SK-N-SH treated with all-trans-retinoic acid at 6 μM for 48 hours (cell line): ENCODE results near the gene SSTR5.

ENCODE experiments used
- ATAC-seq: fragments of 200-7000 bp; cut with Tn5 transposase; 3 replicates; pipeline ENCODE4 v1.9.1; 2020; ENCODE audit warnings: mild to moderate bottlenecking, moderate library complexity
- ARNTL ChIP-seq: fragments of 450-650 bp; formaldehyde crosslinking; IDR thresholded peaks from 2 replicates; pipeline ENCODE4 v1.5.0; 2020; ENCODE audit warnings: low read depth, mild to moderate bottlenecking, moderate library complexity, borderline replicate concordance
- BACH2 ChIP-seq: fragments of 250-450 bp; sonication (Bioruptor Pico); IDR thresholded peaks from 2 replicates; pipeline ENCODE4 v1.9.0; 2021; ENCODE audit warnings: mild to moderate bottlenecking, borderline replicate concordance
- CSDC2 ChIP-seq: fragments of 250-450 bp; sonication (Bioruptor Pico); IDR thresholded peaks from 2 replicates; pipeline ENCODE4 v1.5.0; 2020; ENCODE audit warnings: mild to moderate bottlenecking, moderate library complexity
- ESRRG ChIP-seq: fragments of 250-450 bp; sonication (Bioruptor Pico); IDR thresholded peaks from 2 replicates; pipeline ENCODE4 v1.6.1; 2021; ENCODE audit warnings: mild to moderate bottlenecking
- GLIS3 ChIP-seq: fragments of 250-450 bp; sonication (Bioruptor Pico); IDR thresholded peaks from 2 replicates; pipeline ENCODE4 v1.5.0; 2020; ENCODE audit warnings: mild to moderate bottlenecking, moderate library complexity
- ISL1 ChIP-seq: fragments of 250-450 bp; sonication (Bioruptor Pico); IDR thresholded peaks from 2 replicates; pipeline ENCODE4 v2.1.2; 2022; ENCODE audit warnings: mild to moderate bottlenecking, moderate library complexity
- OSR1 ChIP-seq: fragments of 250-450 bp; sonication (Bioruptor Pico); IDR thresholded peaks from 2 replicates; pipeline ENCODE4 v1.8.0; 2022; ENCODE audit warnings: moderate library complexity, mild to moderate bottlenecking, inconsistent platforms
- PPARA ChIP-seq: fragments of 250-450 bp; sonication (Bioruptor Pico); IDR thresholded peaks from 2 replicates; pipeline ENCODE4 v1.5.0; 2020; ENCODE audit warnings: mild to moderate bottlenecking, borderline replicate concordance
- RARB ChIP-seq: fragments of 250-450 bp; sonication (Bioruptor Pico); IDR thresholded peaks from 2 replicates; pipeline ENCODE4 v1.8.0; 2021; ENCODE audit warnings: mild to moderate bottlenecking, moderate library complexity
- SNAI2 ChIP-seq: fragments of 250-450 bp; sonication (Bioruptor Pico); IDR thresholded peaks from 2 replicates; pipeline ENCODE4 v1.5.0; 2020; ENCODE audit warnings: mild to moderate bottlenecking, moderate library complexity
- TCF4 ChIP-seq: fragments of 250-450 bp; sonication (Bioruptor Pico); IDR thresholded peaks from 2 replicates; pipeline ENCODE4 v1.8.0; 2021; ENCODE audit warnings: mild to moderate bottlenecking, moderate library complexity, borderline replicate concordance
- TOX ChIP-seq: fragments of 250-450 bp; sonication (Bioruptor Pico); IDR thresholded peaks from 2 replicates; pipeline ENCODE4 v1.8.0; 2021; ENCODE audit warnings: mild to moderate bottlenecking, moderate library complexity, borderline replicate concordance
- ZC3H10 ChIP-seq: fragments of 250-450 bp; sonication (Bioruptor Pico); IDR thresholded peaks from 2 replicates; pipeline ENCODE4 v1.5.1; 2021; ENCODE audit warnings: mild to moderate bottlenecking, moderate library complexity
- ZFP3 ChIP-seq: fragments of 250-450 bp; sonication (Bioruptor Pico); IDR thresholded peaks from 2 replicates; pipeline ENCODE4 v1.5.0; 2020; ENCODE audit warnings: mild to moderate bottlenecking, moderate library complexity
- ZFP30 ChIP-seq: fragments of 450-650 bp; formaldehyde crosslinking; IDR thresholded peaks from 2 replicates; pipeline ENCODE4 v1.5.0; 2022; ENCODE audit warnings: mild to moderate bottlenecking, moderate library complexity
- ZNF565 ChIP-seq: fragments of 450-650 bp; formaldehyde crosslinking; conservative IDR thresholded peaks from 2 replicates; pipeline ENCODE4 v1.5.0; 2020; ENCODE audit warnings: low read depth, mild to moderate bottlenecking, moderate library complexity
- ZNF70 ChIP-seq: fragments of 450-650 bp; formaldehyde crosslinking; IDR thresholded peaks from 2 replicates; pipeline ENCODE4 v1.5.0; 2020; ENCODE audit warnings: mild to moderate bottlenecking, moderate library complexity
- ZNF8 ChIP-seq: fragments of 450-650 bp; formaldehyde crosslinking; IDR thresholded peaks from 2 replicates; pipeline ENCODE4 v1.5.0; 2020; ENCODE audit warnings: mild to moderate bottlenecking, moderate library complexity
- TF ChIP-seq, protein P1 (sequence below): fragments of 250-450 bp; sonication (Bioruptor Pico); IDR thresholded peaks from 2 replicates; pipeline ENCODE4 v1.5.0; 2020; ENCODE audit warnings: mild to moderate bottlenecking, moderate library complexity
- TF ChIP-seq, protein P2 (sequence below): fragments of 250-450 bp; sonication (Bioruptor Pico); IDR thresholded peaks from 2 replicates; pipeline ENCODE4 v1.8.0; 2020; ENCODE audit warnings: mild to moderate bottlenecking, moderate library complexity, borderline replicate concordance
- TF ChIP-seq, protein P3 (sequence below): fragments of 250-450 bp; sonication (Bioruptor Pico); IDR thresholded peaks from 2 replicates; pipeline ENCODE4 v1.8.0; 2021; ENCODE audit warnings: low read depth, mild to moderate bottlenecking, moderate library complexity, borderline replicate concordance
- TF ChIP-seq, protein P4 (sequence below): fragments of 250-450 bp; sonication (Bioruptor Pico); IDR thresholded peaks from 2 replicates; pipeline ENCODE4 v1.5.1; 2020; ENCODE audit warnings: low read depth, mild to moderate bottlenecking, moderate library complexity

Gene SSTR5

DNA sequence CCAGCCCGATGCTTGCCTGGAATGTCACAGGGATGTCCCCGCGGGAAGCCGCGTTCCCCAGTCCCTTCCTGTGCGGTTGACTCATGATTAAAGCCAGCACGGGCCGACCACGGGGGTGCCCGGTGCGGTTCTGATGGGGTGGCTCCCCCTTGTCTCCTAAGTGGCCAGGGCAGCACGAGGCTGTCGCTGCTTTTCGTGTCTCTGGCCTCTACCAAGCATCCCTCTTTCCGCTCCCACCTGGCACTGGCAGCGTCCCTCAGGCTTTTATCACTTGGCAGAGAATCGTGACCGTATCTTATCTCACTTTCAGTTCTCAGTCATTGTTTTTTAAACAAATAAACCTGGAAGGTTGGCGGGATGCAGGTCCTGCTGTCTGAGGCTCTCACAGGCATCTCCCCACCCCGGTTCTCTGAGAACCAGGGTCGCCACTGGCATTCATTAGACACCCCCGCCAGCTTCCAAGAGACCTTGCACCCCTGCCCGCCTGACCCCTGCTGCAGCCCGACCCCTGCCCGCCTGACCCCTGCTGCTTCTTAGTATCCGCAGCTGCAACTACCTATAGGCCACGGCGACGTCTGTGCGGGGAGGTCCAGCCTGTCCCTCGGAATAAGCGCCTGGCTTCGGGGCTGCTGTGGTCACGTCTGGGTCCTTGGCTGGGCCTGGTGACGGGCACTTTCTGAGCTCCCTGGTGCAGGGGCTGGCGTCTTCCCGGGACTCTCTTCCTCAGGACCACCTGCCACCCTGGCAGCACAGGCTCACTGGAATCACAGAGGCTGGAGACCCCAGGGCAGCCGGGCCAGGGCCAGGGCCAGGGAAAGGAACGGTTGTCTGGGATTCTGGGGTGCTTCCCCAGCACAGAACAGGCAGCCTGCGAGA is 16.0 kb downstream of the SSTR5 start:
- peak; percentile 38 for ATAC-seq
- TF ChIP-seq, protein P1, sequence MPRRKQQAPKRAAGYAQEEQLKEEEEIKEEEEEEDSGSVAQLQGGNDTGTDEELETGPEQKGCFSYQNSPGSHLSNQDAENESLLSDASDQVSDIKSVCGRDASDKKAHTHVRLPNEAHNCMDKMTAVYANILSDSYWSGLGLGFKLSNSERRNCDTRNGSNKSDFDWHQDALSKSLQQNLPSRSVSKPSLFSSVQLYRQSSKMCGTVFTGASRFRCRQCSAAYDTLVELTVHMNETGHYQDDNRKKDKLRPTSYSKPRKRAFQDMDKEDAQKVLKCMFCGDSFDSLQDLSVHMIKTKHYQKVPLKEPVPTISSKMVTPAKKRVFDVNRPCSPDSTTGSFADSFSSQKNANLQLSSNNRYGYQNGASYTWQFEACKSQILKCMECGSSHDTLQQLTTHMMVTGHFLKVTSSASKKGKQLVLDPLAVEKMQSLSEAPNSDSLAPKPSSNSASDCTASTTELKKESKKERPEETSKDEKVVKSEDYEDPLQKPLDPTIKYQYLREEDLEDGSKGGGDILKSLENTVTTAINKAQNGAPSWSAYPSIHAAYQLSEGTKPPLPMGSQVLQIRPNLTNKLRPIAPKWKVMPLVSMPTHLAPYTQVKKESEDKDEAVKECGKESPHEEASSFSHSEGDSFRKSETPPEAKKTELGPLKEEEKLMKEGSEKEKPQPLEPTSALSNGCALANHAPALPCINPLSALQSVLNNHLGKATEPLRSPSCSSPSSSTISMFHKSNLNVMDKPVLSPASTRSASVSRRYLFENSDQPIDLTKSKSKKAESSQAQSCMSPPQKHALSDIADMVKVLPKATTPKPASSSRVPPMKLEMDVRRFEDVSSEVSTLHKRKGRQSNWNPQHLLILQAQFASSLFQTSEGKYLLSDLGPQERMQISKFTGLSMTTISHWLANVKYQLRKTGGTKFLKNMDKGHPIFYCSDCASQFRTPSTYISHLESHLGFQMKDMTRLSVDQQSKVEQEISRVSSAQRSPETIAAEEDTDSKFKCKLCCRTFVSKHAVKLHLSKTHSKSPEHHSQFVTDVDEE: no peak

DNA sequence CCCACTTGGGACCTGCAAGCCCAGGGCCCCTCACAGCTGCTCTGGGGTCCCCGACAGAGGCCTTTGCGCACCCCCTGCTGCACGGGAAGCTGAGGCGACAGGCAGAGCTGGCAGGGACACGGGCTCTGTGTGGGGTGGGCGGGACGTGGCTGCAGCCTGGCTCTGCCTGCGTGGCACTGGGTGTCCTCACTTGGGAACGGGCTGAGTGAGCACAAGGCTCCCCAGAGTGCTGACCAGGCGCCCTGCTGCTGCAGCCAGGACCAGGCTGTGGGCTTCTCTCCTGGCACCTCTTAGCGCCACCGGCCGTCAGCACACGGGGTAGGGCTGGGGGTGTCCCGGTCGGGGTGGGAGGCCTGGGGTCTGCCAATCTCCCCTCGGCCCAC is 16.9 kb downstream of the SSTR5 start:
- ATAC-seq: no peak
- TF ChIP-seq ZNF8 (CRISPR knock-in tag) (no peak), ZFP3 (CRISPR knock-in tag) (no peak), ESRRG (CRISPR knock-in tag) (no peak), ARNTL (CRISPR knock-in tag) (no peak), RARB (CRISPR knock-in tag) (no peak), ZNF70 (CRISPR knock-in tag) (no peak), CSDC2 (CRISPR knock-in tag) (no peak), ZFP30 (CRISPR knock-in tag) (no peak), OSR1 (no peak), BACH2 (CRISPR knock-in tag) (no peak), TCF4 (CRISPR knock-in tag) (no peak), GLIS3 (CRISPR knock-in tag) (no peak), TOX (CRISPR knock-in tag) (no peak)
- TF ChIP-seq, protein P2, sequence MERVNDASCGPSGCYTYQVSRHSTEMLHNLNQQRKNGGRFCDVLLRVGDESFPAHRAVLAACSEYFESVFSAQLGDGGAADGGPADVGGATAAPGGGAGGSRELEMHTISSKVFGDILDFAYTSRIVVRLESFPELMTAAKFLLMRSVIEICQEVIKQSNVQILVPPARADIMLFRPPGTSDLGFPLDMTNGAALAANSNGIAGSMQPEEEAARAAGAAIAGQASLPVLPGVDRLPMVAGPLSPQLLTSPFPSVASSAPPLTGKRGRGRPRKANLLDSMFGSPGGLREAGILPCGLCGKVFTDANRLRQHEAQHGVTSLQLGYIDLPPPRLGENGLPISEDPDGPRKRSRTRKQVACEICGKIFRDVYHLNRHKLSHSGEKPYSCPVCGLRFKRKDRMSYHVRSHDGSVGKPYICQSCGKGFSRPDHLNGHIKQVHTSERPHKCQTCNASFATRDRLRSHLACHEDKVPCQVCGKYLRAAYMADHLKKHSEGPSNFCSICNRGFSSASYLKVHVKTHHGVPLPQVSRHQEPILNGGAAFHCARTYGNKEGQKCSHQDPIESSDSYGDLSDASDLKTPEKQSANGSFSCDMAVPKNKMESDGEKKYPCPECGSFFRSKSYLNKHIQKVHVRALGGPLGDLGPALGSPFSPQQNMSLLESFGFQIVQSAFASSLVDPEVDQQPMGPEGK (CRISPR knock-in tag): no peak
- TF ChIP-seq, protein P3, sequence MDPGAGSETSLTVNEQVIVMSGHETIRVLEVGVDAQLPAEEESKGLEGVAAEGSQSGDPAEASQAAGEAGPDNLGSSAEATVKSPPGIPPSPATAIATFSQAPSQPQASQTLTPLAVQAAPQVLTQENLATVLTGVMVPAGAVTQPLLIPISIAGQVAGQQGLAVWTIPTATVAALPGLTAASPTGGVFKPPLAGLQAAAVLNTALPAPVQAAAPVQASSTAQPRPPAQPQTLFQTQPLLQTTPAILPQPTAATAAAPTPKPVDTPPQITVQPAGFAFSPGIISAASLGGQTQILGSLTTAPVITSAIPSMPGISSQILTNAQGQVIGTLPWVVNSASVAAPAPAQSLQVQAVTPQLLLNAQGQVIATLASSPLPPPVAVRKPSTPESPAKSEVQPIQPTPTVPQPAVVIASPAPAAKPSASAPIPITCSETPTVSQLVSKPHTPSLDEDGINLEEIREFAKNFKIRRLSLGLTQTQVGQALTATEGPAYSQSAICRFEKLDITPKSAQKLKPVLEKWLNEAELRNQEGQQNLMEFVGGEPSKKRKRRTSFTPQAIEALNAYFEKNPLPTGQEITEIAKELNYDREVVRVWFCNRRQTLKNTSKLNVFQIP (CRISPR knock-in tag): no peak
- TF ChIP-seq, protein P1: no peak

DNA sequence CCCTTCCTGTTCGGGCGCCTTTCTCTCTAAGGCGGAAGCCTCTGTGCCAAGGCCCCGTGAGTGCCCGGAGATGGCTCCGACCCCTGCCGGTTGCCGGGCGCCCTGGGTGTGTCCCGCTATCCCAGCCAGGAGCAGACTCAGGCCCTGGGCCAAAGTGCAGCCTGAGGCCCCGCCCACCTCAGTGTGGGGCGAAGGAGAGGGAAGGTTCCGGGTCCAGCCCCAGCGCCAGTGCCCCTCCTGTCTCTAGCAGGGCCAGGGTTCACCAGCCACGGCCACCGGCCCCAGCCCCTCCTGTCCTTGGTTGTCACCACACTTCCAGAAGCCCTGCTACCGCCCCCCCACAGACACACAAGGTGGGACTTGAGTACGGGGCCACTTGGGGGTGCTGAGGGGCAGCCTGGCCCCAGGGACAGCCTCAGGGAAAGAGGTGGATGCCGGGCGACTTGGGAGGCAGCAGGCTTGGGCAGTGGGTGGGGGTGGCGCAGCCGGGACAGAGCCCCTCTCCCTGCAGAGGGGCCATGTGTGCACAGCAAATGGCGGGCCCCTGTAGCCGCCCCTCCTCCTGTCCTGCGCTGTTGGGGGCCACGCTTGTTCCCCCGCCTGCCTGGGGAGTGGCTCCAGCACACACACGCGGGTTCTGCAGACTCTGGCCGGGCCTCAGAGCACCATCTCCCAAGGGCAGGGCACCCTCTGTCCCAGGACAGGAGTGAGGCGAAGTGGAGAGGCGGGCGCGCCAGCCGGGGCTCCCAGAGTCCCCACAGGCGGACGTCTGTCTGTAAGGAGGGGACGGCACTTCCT is 17.5 kb downstream of the SSTR5 start:
- ATAC-seq: no peak
- TF ChIP-seq OSR1 (no peak), ISL1 (CRISPR knock-in tag) (no peak), GLIS3 (CRISPR knock-in tag) (no peak), TCF4 (CRISPR knock-in tag) (no peak), ZC3H10 (CRISPR knock-in tag) (no peak), PPARA (CRISPR knock-in tag) (no peak), ESRRG (CRISPR knock-in tag) (no peak), ARNTL (CRISPR knock-in tag) (no peak), BACH2 (CRISPR knock-in tag) (no peak), ZFP3 (CRISPR knock-in tag) (no peak), TOX (CRISPR knock-in tag) (no peak), SNAI2 (CRISPR knock-in tag) (no peak), ZNF565 (no peak), ZNF8 (CRISPR knock-in tag) (no peak), RARB (CRISPR knock-in tag) (no peak)
- TF ChIP-seq, protein P1: no peak
- TF ChIP-seq, protein P4, sequence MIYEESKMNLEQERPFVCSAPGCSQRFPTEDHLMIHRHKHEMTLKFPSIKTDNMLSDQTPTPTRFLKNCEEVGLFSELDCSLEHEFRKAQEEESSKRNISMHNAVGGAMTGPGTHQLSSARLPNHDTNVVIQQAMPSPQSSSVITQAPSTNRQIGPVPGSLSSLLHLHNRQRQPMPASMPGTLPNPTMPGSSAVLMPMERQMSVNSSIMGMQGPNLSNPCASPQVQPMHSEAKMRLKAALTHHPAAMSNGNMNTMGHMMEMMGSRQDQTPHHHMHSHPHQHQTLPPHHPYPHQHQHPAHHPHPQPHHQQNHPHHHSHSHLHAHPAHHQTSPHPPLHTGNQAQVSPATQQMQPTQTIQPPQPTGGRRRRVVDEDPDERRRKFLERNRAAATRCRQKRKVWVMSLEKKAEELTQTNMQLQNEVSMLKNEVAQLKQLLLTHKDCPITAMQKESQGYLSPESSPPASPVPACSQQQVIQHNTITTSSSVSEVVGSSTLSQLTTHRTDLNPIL (CRISPR knock-in tag): no peak
